ENCODE results near the gene DUSP7.
"Not testable (repeated sequence)": the region's sequence is repeated elsewhere in the genome, so short reads cannot be mapped to it uniquely, and the experiment has no call there.

DUSP7 gene

GRCh38 chr3:52044869-52045619, 11.3 kb downstream of the DUSP7 start:
- no peak for DNase-seq

DNA sequence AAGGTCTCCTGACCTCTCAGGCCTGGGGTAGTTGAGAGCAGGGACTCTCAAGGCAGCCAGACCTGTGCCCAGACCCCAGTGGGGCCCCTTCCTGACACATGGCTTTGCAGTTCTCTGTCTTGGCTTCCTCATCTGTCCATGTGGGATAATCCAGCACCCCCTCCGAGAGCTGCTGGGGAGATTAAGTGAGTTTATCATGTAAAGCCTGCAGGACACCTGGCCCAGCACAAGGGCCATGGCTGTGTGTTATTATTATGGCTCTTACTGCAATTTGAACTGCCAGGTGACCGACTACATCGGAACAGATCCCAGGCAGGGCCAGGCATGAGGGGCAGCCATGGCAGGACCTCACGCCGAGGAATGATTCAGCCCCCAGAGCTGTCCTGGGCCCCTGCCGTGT, 12.6 kb downstream of the DUSP7 start:
- DNase-seq, result no peak

DNA sequence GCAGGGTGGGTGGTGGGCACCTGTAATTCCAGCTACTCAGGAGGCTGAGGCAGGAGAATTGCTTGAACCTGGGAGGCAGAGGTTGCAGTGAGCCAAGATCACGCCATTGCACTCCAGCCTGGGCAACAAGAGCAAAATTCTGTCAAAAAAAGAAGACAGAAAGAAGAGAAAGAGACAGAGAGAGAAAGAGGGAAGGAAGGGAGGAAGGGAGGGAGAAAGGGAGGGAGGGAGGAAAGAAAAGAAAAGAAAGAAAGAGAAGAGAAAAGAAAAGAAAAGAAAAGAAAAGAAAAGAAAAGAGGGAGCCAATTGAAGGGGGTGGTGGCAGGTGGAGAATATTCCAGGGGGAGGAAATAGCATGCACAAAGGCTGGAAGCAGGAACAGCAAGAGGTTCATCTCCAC, 13.3 kb downstream of the DUSP7 start:
- not testable (repeated sequence) for DNase-seq

DNA sequence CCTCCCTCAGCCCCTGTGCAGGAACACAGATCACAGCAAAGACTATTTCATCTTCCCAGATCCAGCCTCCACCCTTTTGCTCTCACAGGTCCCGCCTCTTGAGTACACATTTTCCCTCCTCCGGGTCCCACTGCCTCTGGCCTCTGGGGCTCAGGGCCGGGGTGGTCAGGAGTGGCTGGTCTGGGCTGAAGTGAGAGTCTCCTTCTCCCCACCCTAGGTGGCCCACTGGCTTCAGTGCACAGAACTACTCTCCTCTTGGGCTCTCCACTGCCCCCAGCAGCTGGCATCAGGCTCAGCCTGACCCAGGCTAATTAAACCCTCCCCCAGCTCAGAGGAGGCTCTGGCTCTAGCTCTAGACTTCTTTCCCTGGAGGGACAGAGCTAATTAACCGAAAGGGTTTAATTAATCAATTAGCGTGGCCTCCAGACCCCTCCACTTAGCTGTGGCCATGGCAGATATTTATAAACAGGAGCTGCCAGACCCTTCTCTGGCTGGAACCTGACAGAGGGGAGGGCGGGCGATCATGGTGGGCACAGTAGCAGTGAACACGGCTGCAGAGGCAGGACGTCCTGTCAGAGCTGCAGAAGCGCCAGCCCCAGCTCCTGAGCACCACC, 15.1 kb downstream of the DUSP7 start:
- no peak for DNase-seq

DNA sequence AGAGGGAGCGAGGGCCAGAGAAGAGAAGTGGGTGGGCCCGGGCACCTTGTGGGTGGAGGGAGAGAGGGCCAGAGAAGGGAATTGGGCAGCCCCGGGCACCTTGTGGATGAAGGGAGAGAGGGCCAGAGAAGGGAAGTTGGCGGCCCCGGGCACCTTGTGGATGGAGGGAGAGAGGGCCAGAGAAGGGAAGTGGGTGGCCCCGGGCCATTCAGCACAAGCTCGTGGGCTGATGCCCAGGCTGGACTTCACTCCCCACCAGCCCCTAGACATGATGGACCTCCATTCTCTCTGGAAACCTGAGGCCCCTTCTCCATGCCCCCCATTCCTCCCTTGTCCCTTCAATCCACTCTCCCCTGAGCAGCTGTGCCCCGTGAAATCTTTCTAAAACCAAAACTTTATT, 15.8 kb downstream of the DUSP7 start:
- DNase-seq, result no peak

- DNase-seq, result no peak
Observed at GRCh38 chr3:52039846-52040245, 16.5 kb downstream of the DUSP7 start.

DNA sequence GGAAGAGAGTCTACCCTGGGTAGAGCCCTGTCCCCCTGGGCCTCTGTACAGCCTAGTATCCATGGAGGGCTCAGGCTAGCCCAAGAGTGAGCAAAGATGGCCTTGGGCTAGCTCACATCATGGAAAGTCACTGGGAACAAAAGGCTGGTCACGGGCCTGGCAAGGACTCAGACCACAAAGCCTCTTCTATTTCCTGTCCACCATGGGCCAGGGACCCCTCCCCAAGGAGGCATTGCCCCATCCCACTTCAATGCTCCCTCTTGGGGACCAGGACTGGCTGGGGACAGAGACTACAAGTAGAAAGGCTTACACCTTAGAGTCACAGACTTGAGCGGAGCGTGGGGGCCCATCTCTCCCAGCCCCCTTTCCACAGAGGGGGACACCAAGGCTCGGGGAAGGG, 16.9 kb downstream of the DUSP7 start:
- no peak for DNase-seq

DNA sequence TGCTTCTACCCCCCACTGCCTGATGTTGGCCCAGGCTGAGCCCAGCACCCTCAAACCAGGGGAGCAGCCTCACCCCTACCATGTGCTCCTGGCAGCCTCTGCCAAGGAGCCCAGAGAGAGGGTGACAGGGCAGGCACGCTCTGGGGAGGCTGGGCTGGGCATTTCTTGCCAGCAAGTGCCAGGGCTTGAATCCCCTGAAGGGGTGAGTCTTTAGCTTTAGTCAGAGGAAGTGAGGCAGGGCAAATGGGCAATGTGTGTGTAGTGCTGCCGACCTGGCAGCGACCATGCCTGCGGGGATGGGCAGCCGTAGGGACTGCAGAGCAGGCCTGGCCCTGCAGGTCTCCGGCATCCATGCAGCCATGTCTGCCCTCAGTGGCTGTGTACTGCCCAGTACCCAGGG, 18.1 kb downstream of the DUSP7 start:
- DNase-seq, result no peak

GRCh38 chr3:52037291-52037690, 19.1 kb downstream of the DUSP7 start:
- DNase-seq, result no peak

GRCh38 chr3:52036829-52037228, 19.5 kb downstream of the DUSP7 start:
- no peak for DNase-seq

- peak in 1 of 2 experiments; percentile 56 for DNase-seq
Observed at GRCh38 chr3:52036222-52036694, 20.1 kb downstream of the DUSP7 start.

DNA sequence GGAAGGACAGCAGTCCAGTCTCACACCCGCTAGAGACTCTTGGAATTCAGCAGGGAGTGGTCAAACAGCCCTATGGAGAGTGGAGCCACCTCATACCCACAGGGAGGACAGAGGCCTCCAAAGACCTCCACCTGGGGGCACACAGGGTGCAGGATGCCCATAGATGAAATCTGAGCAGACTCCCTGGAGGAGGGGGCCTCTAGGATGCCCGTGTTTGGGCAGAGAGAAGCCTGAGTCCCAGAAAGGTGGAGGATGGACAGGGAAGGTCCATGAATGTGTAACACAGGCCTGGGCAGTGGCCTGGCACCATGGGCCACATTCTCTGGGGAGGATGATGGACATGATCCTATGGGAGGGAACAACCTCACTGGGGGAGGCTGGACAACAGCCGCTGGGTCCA, 21.7 kb downstream of the DUSP7 start:
- DNase-seq, result no peak

DNA sequence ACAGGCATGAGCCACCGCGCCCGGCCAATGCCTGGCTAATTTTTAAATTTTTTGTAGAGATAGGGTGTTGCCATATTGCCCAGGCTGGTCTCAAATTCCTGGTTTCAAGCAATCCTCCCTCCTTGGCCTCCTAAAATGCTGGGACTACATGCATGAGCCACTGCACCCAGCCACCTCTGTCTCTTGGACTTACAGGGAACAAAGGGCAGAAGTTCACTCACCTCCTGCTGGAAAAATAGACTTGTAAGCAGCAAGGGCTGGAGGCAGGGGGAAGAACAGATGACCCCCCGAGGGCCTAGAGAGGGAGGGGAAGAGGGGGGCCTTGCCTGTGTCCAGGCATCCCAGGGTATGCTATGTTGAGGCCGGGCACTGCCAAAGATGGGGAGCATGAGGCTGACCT, 22.2 kb downstream of the DUSP7 start:
- DNase-seq, result no peak

DNA sequence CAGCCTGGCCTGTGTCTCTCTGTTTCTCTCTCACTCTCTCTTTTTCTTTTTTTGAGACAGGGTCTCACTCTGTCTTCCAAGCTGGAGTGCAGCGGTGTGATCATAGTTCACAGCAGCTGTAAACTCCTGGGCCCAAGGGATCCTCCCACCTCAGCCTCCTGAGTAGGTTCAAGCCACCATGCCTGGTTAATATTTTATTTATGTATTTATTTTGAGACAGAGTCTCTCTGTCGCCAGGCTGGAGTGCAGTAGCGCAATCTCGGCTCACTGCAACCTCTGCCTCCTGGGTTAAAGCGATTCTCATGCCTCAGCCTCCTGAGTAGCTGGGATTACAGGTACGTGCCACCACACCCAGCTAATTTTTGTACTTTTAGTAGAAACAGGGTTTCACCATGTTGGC, 22.6 kb downstream of the DUSP7 start:
- DNase-seq, result not testable (repeated sequence)

GRCh38 chr3:52032702-52033408, 23.5 kb downstream of the DUSP7 start:
- no peak for DNase-seq

DNA sequence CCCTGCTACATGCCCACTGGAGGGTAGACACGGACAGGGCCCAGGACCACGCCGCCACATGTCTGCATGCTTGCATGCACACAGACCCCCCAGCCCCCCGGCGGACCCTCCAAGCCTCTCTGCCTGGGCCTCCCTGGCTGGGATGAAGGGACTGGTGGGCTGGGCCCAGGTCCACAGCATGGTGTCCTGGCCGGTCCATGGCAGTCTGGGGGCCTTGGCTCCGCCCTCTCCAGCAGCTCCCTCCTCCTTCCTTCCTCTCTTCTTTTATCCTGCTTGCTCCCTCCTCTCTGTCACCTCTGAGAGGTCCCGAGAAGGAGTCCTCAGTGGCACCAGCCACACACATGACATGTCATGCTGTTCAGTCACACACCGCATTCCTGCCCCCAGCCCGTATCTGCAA, 24.5 kb downstream of the DUSP7 start:
- DNase-seq, result no peak

- DNase-seq, result no peak
Observed at GRCh38 chr3:52030714-52031310, 25.6 kb downstream of the DUSP7 start.

GRCh38 chr3:52029535-52029934, 26.8 kb downstream of the DUSP7 start:
- no peak for DNase-seq

DNA sequence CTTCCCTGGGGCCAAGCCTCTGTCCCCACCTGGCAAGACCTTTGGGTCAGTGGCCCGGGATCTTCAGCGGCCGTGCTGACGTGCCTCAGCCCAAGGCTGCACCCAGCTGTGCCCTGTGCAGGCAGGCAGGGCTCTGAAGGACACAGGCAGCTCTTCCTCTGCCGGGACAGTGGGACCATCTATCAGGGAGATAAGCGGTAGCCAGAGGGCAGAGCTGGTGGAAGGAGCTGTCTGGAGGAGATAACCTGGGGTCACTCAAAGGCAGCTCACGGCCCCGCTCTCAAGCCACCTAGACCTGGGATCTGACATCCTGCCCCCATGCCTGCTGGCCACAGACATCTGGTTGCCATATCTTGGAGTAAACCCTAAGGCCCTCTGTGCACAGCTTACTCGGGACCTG, 27.3 kb downstream of the DUSP7 start:
- no peak for DNase-seq

- peak; percentile 21 to 64 for DNase-seq
Observed at GRCh38 chr3:52028572-52028971, 27.8 kb downstream of the DUSP7 start.

GRCh38 chr3:52026041-52026440, 30.3 kb downstream of the DUSP7 start:
- DNase-seq, result peak in 1 of 2 experiments; percentile 31

- no peak for DNase-seq
Observed at GRCh38 chr3:52025453-52025852, 30.9 kb downstream of the DUSP7 start.

- DNase-seq, result no peak
Observed at GRCh38 chr3:52024765-52025452, 31.5 kb downstream of the DUSP7 start.

Measured in cerebellar nuclear complex (tissue), 1 donor.